ENCODE results near the gene KAZN.

The KAZN gene

DNA sequence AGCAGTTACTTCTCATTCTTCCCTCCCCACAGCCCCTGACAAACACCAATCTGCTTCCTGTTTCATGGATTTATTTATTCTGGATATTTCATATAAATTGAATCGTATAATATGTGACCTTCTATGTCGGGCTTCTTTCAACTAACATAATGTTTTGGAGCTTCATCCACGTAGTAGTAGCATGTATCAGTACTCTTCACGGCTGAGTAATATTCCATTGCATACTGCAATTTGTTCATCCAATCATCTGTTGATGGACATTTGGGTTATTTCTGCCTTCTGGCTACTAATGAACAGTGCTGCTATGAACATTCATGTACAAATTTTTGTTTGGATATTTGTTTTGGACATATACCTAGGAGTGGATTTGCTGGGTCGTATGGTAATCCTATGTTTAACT lies 1.9 kb upstream of the KAZN start:
- DNase-seq (ENCODE audit: low read depth): no peak
- TF ChIP-seq CTCF (IDR thresholded peaks at IDR 0.05; ENCODE audit: low read length, missing control alignments): no peak
- no peak overlapping the region for H3K4me3 ChIP-seq (replicated peaks; ENCODE audit: low read depth, low read length)

GRCh38 chr1:14597343-14598006 lies 1.0 kb upstream of the KAZN start:
- no peak overlapping the region for H3K4me3 ChIP-seq (replicated peaks; ENCODE audit: low read depth, low read length)
- no peak for TF ChIP-seq CTCF (IDR thresholded peaks at IDR 0.05; ENCODE audit: low read length, missing control alignments)
- no peak for DNase-seq (ENCODE audit: low read depth)

DNA sequence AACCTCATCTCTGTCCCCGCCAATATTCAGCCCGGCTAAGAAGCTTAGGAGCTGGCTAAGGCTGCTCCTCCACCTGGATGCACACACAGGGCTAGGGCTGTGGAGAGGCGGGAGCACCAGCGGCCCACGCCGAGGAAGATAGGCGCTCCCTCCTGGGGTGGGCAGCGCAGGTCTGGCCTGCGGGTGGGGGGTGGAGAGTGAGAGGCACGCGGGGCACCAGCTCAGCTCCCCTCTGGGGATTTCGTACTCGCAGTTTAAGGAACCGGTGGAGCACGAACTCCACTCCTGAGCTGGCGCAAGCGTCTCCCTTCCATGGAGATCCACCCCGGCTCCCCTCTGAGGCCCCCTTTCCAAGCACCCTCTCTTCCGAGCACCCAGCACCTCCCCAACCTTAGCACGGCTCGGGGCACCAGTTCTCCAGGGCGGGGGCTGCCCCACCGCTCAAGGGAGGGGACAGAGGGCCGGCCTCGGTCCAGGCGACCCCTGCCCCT lies 433 bp upstream of the KAZN start:
- no peak for TF ChIP-seq CTCF (IDR thresholded peaks at IDR 0.05; ENCODE audit: low read length, missing control alignments)
- H3K4me3 ChIP-seq (replicated peaks; ENCODE audit: low read depth, low read length): no peak overlapping the region
- DNase-seq (ENCODE audit: low read depth): no peak

DNA sequence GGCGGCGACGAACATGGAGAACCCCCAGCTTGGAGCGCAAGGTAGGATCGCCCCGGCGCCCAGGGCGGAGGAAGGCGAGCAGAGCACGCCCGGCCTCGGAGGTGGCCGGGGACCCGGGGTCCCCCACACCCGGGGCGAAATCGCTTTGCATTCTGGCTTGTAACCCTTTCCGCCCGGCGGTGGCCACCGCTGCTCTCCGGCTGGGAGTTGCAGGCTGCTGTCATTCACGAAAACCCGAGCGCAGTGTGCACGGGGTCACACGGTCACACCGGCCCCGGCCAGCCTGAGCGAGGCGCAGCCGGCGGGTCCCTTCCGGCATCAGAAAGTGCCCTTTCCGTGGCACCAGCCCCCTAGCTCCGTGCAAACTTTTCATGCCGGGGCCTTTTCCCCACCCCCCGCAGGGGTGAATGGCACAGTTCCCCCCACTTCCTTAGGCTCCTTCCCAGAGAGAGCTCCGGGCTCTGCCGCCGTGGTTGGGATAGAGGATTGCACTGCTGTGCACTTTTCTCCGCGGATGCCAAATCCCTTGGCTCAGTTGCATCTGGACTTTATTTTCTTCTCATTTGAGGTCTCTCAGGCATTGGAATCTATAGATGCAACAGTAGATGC lies 802 bp downstream of the KAZN start:
- no peak for DNase-seq (ENCODE audit: low read depth)
- no peak overlapping the region for H3K4me3 ChIP-seq (replicated peaks; ENCODE audit: low read depth, low read length)
- no peak for TF ChIP-seq CTCF (IDR thresholded peaks at IDR 0.05; ENCODE audit: low read length, missing control alignments)

- DNase-seq (ENCODE audit: low read depth): no peak
- H3K4me3 ChIP-seq (replicated peaks; ENCODE audit: low read depth, low read length): no peak overlapping the region
- no peak for TF ChIP-seq CTCF (IDR thresholded peaks at IDR 0.05; ENCODE audit: low read length, missing control alignments)
These were observed 1.3 kb downstream of the KAZN start for GRCh38 chr1:14599800-14600199.

- no peak for DNase-seq (ENCODE audit: low read depth)
- no peak for TF ChIP-seq CTCF (IDR thresholded peaks at IDR 0.05; ENCODE audit: low read length, missing control alignments)
- no peak overlapping the region for H3K4me3 ChIP-seq (replicated peaks; ENCODE audit: low read depth, low read length)
These were observed 2.1 kb downstream of the KAZN start for GRCh38 chr1:14600405-14601112.

All from fibroblast of pulmonary artery (primary cell).